GM10847 (cell line): Measurements from ENCODE around the gene TSPAN3.

Experiments used
- POLR2A ChIP-seq: IDR thresholded peaks from 2 replicates; pipeline ENCODE4 v1.6.1; 2011; ENCODE audit not compliant: insufficient read length; ENCODE audit errors: extremely low read depth

TSPAN3 gene

DNA sequence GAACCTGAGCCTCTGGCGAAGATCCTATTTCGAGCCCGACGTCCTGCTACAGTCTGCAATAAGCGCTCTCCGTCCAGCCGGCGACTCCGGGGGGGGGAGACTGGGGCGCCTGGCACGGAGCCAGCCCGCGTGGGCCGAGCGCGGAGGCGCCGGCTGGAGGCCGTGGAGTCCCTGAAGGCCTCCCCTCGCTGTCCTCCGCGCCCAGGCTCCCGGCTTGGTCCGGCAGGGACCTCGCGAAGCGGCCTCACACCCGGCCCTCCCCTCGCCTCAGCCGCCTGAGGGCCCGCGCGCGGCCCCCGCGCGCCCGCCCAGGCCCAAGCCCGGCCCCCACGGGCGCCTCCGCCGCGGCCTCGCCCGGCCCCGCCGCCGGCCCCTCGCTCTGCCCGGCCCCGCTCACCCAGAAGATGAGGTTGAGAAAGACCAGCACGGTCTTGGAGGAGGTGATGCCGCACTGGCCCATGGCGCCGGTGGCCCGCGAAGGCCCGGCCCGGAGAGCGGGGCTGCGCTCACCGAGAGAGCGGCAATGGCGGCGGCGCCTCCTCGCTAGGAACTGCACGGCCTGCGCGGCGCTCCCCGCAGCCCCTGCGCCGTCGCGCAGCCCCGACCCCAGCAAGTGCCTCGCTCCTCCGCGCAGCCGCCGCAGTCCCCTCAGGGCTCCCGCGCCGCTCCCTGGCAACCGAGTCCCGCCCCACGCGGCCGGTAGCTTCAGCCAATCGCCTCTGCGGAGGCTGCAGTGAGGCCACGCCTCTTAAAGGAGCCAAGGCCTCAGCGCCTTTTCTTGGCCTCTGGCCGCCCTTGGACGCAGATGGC lies at the start of gene TSPAN3:
Gene TSPAN3 (minus strand): TSS at position 615 of the 810 bp plus-strand sequence. CDS start 155 bp downstream, at position 460.
- TF ChIP-seq POLR2A, result peak; percentile 80

DNA sequence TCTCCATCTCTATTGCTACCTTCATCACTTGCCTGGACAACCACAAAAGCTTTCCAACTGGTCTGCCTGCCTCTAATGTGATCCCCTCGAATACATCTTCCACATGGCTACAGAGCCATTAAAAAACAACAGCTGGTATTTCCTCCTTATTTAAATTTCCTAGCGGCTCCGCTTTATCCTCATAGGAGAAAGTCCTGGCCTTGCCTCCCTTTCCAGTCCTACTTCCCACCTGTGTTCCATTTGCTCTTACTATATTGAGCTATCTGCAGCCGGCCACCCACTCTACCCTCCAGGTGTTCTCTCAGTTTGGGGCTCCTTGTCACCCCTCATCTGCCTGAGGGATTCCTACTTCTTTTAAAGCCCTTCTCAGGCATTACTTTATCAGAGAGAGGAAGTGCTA lies 49.7 kb upstream of the TSPAN3 start:
- no peak for TF ChIP-seq POLR2A

DNA sequence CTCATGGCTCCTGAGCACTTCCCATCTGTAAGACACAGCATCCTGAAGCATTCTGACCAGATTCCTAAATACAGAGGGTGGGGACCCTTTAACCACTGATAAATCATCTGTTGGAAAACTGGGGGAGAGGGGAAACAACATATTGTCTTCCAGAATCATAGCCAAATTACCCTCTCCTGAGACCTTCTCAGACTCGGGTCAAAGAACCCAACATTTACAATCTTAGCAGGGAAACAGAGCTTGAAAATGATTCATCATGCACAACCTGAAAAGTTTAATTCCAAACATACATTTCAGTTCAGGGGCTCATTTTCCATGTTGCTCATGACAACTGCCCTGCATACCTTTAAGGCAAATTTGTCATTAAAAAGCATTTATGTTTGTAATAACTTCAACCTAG lies 48.5 kb upstream of the TSPAN3 start:
- TF ChIP-seq POLR2A, result no peak

DNA sequence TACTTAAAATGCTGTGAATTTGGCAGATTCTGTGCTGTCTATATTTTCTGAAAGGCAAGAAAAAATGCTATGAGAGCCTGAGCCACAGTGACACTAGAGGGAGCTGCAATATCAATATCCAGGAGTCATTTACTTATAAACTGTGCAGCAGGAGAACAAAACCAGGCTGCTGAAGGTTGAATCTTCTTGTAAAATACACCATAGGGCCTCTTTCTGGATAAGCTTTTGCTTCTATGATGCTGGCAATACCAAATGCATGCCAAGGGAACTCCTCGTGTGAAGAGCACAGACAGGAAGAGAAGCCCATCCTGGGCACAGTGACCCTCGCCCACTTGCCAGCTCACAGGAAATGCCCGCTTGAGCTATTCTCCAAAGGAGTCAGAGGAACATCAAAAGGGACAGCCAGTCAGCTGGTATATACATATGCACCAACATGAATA lies 48.0 kb upstream of the TSPAN3 start:
- no peak for TF ChIP-seq POLR2A

DNA sequence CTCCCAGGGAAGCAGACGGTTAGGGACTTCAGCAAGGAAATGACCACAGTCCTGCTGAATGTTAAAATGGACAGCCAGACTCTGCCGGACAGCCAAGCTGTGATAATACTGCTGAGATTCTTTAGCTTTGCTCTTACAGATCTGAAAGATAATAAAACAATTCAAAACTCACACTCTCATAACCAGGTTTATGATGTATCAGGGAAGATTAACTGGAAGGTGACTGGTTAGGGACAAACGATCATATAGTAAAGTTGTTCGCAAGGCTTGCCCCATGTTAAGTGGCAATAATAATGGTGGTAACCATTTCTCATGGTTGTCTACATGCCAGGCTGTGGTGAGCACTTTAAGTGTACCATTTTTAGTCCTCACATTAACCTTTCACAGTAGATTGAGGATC lies 44.3 kb upstream of the TSPAN3 start:
- TF ChIP-seq POLR2A, result no peak

DNA sequence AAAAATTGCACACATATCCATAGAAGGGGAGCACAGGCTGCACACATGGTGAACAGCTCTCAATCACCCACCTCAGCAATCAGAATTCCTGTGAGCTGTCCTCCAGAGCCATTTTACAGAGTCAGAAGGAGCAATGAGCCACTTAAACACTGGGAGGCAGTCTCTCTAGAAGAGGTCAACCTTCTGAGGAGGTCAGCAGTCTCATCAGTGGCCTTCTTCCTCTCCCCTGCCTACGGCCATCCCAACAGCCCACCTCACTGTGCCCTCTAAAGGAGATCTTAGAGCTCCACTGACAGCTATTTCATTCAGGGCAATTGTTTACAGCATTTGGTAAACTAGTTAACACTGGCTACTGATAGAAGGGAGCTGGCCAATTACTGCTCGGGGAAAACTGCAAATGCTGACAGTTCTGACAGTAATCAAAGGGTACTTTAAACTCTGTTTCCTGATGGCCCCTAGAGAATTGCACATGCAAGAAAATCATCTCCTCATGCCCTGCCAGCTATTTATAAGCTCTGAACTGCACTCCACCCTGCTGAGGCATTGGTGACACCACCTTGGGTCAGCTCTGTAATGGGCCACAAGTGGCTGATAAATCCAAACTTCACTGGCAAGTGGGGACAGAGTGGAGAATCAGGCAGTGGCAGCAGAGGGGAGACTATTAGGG lies 42.1 kb upstream of the TSPAN3 start:
- TF ChIP-seq POLR2A, result no peak

DNA sequence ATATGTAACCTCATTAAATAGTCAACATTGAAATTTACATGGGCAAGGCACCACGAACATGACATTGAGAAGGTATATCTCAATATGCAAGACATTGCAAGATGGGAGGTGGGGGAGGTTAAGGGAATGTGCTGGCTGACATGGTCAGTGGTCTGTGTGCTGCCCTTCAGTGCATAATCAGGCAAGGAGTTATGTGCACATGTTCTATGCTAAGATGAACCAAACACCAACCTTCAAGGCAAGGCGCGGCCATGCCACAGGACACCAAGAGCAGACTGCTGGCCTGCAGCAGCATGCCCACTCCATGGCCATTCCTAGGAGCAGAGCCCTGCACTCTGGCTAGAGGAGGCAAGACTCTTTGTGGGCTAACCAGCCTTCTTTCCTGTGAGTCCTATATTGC lies 40.9 kb upstream of the TSPAN3 start:
- TF ChIP-seq POLR2A, result no peak

DNA sequence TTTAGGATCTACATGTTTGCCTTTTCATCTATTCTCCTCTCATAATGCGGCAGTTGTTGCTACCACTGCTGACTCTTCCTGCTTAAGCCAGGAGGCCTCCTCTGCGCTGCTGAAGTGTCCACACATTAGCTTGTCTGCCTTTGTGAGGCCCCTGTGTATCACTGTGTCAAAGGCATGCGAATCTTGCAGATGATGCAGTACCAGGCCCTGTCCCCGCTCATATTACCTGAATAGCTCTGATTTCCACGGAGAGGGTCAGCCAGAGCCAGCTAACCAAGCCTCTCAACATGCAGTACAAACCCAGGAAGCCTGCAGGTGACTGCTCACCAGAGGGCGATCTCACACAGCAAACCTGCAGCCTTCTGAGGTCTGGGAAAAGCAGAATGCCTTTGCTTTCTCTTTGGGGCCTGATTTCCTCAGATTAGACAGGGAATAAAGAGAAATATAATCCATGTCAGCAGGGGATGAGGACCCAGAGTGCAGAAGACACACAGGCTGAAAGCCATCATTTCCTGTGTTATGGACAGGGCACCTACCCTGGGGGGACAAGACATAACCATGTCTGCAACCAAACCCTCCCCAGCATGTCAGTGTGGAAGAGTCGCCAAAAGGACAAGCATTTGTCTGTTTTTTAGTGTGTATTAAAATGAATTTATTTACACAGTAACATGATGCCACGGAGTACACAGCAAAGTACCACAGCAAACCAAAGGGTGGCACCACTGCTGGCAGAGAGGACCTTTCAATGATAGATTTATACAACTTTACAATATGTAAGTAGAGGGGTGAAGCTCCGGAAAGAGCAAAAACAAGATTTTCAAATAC lies 36.8 kb upstream of the TSPAN3 start:
- no peak for TF ChIP-seq POLR2A

DNA sequence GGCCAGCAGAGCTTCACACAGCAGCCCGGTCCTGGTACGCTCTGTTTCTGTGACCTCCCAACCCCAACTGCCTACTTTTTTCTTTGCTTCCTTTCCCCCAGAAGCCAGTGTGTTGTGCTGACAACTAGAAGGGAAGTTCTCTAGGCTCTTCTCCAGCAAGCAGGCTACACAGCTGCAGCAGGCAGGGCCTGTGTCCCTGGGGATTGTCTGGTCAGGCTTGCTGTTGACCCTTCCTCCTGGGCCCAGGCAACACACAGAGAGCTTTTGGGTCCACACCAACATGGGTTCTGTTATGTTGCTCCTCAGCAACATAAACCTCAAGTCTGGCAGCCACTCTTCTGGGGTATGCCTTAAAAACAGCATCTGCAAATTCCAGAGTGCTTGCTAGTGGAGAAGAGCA lies 36.2 kb upstream of the TSPAN3 start:
- no peak for TF ChIP-seq POLR2A

DNA sequence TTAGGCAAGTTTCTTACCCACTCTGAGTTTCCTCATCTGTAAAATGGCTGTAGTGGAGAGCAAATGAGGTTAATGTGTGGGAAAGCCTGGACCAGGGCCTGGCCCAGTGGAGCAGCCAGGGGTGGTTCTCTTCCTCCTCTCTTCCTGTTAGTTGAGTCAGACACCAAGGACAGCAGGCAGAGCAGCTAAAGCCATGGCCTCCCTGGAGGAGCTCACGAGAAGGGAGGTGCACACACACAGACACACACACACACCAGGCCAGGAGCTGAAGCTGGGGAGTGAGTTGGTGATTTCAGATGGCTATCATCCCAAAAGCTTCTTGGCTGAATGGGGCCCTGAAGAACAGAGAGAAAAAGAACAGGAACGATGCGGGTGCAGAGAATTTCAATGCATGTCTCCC lies 33.2 kb upstream of the TSPAN3 start:
- TF ChIP-seq POLR2A, result no peak

DNA sequence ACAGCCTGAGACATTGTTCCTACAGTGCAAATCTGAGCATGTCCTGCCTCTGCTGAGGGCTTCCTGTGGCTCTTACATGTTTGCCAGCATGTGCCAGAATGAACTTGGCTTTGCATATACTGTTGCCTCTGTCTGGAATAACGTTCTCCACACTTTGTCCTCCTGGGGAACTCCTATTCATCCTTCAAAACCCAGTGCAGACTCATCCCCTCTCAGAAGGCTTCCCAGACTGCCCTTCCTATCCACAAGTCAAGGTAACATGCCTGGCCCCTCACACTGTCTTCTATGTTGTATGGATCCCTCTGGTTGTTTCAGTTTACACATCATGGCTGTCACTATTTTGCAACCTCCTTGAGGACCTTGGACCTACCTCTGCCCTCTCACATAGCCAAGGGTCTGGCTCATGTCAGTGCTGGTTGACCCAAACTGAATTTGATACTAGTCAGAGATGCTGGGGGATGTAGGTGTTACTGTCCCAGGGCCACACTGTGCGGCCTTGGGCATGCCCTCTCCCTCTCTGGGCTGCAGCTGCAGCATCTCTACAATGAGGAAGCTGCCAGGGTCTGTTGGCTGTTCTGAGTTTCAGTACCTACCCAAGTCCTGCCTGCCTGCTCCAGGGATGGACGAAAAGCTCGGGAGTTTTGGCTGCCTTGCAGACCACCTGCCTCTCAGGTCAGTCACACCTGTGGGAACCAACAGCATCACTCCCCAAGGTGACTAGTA lies 29.0 kb upstream of the TSPAN3 start:
- no peak for TF ChIP-seq POLR2A

DNA sequence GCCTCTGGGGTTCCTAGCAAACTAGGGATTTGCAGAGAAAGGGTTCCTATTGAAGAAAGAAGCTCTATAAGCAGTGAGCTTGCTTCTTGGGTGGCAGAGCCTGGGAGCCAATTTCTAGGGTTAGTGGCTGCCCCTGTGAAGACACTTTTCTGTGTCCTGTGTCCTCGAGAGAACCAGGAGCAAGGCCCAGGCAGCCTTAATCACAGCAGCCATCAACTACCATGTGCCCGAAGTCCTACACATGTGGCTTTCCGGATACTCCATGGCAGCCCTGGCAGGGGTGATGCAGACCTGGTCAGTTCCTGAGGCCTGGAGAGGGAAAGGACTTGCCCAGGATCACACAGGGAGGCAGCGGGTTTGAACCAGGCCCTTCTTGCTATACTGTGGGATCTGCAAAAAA lies 27.7 kb upstream of the TSPAN3 start:
- TF ChIP-seq POLR2A, result no peak

DNA sequence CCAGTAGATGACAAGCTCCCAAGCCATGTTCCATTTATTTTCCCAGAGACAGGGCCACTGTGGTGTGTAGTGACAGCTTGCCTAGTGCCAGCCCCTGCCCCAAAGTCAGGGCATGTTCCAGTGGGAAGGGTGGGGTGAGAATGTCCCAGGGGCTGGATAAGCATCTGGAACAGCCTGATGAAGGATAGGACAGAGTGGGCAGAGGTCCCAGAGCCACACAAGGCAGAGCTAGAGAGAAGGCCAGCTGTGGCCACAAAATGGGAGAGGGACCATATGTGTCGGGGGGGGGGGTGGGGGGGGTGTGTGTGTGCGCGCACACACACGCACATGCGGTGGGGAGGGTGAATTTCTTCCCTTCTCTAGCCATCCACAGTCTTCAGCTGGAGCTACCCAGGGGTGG lies 27.0 kb upstream of the TSPAN3 start:
- no peak for TF ChIP-seq POLR2A

DNA sequence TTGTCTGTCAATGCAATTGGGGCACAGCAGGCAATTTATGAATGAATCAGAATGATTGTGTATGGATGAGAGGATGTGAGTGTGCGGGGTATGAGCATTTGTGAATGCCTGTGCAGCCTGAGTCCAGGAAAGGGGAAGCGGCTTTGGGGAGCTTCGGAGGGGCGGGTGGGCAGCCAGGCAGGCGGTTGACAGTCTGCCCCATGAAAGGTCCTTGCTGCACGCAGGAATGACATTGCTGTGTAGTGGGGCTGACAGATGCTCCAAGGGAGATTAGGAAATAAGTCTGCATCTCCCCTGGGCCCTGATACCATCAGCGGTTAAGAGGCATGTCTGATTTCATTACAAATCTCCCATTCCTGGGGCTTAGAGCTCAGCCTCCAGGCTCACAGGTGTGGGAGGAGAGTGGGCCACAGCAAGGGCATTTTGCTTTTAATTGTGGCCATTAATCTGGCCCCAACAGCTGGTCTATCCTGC lies 26.4 kb upstream of the TSPAN3 start:
- no peak for TF ChIP-seq POLR2A

DNA sequence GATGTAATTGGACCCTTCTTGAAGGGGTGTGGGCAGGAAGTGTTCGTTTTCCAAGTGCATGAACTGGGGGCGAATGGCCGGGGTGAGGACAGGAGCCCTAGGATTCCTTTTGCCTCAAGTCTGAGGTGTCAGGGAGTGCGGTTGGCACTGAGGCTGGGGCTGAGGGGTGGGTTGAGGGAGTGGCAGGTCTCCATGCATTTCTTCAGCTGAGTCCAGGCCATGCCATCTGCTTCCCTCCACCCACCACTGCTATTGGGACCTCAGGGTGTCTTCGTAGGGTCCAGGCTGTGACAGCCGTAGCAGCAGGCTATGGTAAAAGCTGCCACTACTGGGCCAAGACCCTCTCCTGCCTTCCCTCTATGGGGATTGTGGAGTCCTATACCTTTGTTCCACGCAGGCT lies 25.6 kb upstream of the TSPAN3 start:
- no peak for TF ChIP-seq POLR2A
